Measurements from ENCODE around the gene NFATC2. TPM values are rescaled to one million over a fixed set of nuclear protein-coding genes. Genes with fewer than 3 reads are reported as not detected.

Gene NFATC2
- total RNA-seq, 1 donor from 2014 or later: 0.89 TPM

DNA sequence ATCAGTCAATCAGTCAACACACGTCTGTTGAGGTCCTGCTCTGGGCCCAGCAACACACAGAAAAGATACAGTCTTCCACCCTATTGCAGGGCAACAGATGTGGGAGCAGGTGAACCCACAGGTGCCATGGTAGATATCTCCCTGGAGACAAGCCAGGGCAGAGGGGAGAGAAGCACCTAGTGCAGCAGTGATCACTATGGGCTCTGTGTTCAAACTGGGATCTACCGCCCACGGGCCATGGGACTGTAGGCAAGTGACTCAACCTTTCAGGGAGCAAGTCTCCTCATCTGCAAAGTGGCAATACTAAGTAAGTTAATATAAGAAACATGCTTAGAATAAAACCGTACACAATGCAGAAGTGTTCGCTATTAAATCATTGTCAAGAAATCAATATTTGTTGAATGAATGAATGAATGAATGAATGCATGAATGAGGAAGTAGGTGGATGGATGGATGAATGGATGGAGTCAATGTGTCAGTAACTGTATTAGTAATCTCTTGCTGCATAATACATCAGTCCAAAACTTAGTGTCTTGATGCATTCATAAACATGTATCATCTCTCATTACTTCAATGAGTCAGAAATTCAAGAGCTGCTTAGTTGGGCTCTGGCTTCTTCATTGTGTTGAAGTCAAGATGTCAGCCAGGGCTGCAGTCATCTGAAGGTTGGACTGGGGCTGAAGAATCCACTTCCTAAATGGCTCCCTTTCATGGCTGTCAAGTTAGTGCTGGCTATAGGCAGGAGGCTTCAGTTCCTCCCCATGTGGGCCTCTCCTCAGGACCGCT lies 31.9 kb upstream of the NFATC2 start:
- Mint-ChIP-seq H3K4me3 (ENCODE audit: unreplicated experiment) (no peak overlapping the region), H3K4me1 (ENCODE audit: unreplicated experiment) (peaks cover 6% of the 10 kb centered on the region), H3K27me3 (ENCODE audit: unreplicated experiment) (no peaks in the 10 kb centered on the region), H3K36me3 (ENCODE audit: unreplicated experiment) (peaks cover under 1% of the 10 kb centered on the region), H3K27ac (ENCODE audit: unreplicated experiment) (no peak overlapping the region), H3K9me3 (ENCODE audit: unreplicated experiment) (peaks cover 8% of the 10 kb centered on the region)
- TF ChIP-seq, protein P1, sequence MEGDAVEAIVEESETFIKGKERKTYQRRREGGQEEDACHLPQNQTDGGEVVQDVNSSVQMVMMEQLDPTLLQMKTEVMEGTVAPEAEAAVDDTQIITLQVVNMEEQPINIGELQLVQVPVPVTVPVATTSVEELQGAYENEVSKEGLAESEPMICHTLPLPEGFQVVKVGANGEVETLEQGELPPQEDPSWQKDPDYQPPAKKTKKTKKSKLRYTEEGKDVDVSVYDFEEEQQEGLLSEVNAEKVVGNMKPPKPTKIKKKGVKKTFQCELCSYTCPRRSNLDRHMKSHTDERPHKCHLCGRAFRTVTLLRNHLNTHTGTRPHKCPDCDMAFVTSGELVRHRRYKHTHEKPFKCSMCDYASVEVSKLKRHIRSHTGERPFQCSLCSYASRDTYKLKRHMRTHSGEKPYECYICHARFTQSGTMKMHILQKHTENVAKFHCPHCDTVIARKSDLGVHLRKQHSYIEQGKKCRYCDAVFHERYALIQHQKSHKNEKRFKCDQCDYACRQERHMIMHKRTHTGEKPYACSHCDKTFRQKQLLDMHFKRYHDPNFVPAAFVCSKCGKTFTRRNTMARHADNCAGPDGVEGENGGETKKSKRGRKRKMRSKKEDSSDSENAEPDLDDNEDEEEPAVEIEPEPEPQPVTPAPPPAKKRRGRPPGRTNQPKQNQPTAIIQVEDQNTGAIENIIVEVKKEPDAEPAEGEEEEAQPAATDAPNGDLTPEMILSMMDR (IDR thresholded peaks at IDR 0.05): no peak
- DNase-seq (ENCODE audit: extremely low spot score, unreplicated experiment): no peak

DNA sequence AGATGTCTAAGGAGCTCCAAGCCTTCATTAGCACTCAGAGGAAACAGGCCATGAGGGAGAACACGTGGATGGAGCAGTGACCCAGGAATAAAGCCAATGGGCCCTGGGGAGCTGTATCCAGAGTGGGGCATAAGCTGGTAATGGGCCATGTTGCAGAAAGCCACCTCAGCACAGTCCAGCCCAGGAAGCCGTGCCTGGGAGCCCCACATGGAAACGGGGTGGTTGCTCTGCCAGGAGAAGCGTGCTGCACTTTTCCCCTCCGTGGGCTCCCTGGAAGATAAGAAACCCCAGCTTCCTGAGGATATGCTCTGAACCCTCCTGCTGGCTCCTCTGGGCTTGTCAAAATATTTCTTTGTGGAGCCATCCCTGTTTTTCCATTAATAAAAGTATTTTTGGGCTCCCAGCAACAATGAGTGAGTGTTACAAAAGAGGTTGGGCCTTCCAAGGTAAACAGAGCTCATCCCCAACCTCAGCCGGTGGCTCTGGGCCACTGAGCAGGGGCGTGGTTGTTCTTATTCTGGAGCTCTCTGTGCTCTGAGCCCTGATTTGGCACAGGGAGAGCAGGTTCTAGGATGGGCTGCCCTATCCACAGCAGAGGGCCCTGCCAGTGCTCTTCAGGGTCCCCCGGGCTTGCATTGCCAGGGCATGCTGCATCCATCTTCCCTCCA lies 31.2 kb upstream of the NFATC2 start:
- H3K4me3 Mint-ChIP-seq (ENCODE audit: unreplicated experiment): no peak overlapping the region
- no peaks in the 10 kb centered on the region for H3K27me3 Mint-ChIP-seq (ENCODE audit: unreplicated experiment)
- peaks cover 8% of the 10 kb centered on the region for H3K9me3 Mint-ChIP-seq (ENCODE audit: unreplicated experiment)
- no peak for DNase-seq (ENCODE audit: extremely low spot score, unreplicated experiment)
- H3K36me3 Mint-ChIP-seq (ENCODE audit: unreplicated experiment): peaks cover 2% of the 10 kb centered on the region
- no peaks in the 10 kb centered on the region for H3K4me1 Mint-ChIP-seq (ENCODE audit: unreplicated experiment)
- H3K27ac Mint-ChIP-seq (ENCODE audit: unreplicated experiment): no peak overlapping the region
- TF ChIP-seq, protein P1 (IDR thresholded peaks at IDR 0.05): no peak

DNA sequence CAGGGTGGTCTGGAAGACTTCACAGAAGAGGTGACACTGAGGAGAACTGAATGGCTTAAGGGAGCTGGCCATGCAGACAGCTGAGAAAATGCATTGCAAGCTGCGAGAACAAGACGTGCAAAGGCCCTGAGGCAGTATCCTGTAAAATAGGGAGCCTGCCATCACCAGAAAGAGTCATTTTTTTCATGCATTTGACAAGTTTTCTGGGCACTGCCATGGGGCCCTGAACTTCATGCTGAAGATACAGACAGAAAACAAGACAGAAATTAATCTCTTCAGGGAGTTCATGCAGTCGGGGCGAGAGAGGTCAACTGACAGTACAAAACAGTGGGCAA lies 28.9 kb upstream of the NFATC2 start:
- Mint-ChIP-seq H3K9me3 (ENCODE audit: unreplicated experiment) (peaks cover 8% of the 10 kb centered on the region), H3K36me3 (ENCODE audit: unreplicated experiment) (peaks cover 2% of the 10 kb centered on the region), H3K4me3 (ENCODE audit: unreplicated experiment) (no peak overlapping the region), H3K4me1 (ENCODE audit: unreplicated experiment) (no peaks in the 10 kb centered on the region), H3K27ac (ENCODE audit: unreplicated experiment) (no peak overlapping the region), H3K27me3 (ENCODE audit: unreplicated experiment) (no peaks in the 10 kb centered on the region)
- no peak for DNase-seq (ENCODE audit: extremely low spot score, unreplicated experiment)
- TF ChIP-seq, protein P1 (IDR thresholded peaks at IDR 0.05): no peak

DNA sequence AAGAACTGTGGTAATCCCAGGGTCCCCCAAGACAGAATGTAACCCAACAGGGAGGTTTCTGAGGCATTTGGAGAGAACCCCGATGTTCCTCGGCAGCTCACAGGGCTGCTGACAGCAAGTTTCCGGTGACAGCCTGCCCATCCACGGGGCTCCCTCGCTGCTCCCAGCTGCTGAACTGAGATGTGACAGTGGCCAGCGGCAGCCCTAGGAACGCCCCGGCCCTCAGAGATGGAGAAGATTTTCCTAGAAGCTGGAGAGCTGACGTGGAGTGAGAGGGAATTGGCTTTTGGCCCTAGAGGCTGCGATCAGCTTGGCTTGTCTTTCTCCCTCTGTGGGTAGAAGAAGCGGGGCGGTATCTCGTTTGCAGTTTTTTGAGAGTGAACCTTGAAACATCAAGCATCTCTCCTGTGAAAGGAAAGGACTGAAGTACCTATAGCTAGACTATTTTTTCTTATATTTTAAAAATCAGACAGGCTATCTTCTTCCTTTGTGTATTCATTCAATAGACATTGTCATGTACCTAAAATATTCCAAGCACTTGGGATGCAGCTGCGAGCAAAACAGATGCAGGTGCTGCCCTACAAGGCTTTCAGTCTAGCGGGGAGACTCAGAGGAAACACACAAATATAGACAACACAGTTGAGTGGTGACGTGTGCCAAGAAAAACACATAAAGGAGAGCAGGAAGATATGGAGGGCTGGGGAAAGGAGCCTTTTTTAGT lies 28.4 kb upstream of the NFATC2 start:
- TF ChIP-seq, protein P1 (IDR thresholded peaks at IDR 0.05): no peak
- peaks cover 3% of the 10 kb centered on the region for H3K4me1 Mint-ChIP-seq (ENCODE audit: unreplicated experiment)
- peaks cover 8% of the 10 kb centered on the region for H3K9me3 Mint-ChIP-seq (ENCODE audit: unreplicated experiment)
- H3K36me3 Mint-ChIP-seq (ENCODE audit: unreplicated experiment): peaks cover 2% of the 10 kb centered on the region
- no peak overlapping the region for H3K27ac Mint-ChIP-seq (ENCODE audit: unreplicated experiment)
- H3K4me3 Mint-ChIP-seq (ENCODE audit: unreplicated experiment): no peak overlapping the region
- no peaks in the 10 kb centered on the region for H3K27me3 Mint-ChIP-seq (ENCODE audit: unreplicated experiment)
- no peak for DNase-seq (ENCODE audit: extremely low spot score, unreplicated experiment)

Data from osteocyte (in vitro differentiated cells).